Progenitor cell of endocrine pancreas (in vitro differentiated cells): Measurements from ENCODE around the gene SLC9C2. TPM values are rescaled to one million over a fixed set of nuclear protein-coding genes. Genes with fewer than 3 reads are reported as not detected.

Experiments used
- DNase-seq: peaks from one replicate; pipeline ENCODE4 v3.0.0; 2021; ENCODE audit warnings: low spot score; ENCODE audit not compliant: unreplicated experiment
- H3K27ac Mint-ChIP-seq: 2 replicates; pipeline ENCODE4 v1.8.0; 2021; ENCODE audit warnings: mild to moderate bottlenecking, moderate library complexity, mixed read lengths
- H3K27me3 Mint-ChIP-seq: 2 replicates; pipeline ENCODE4 v1.8.0; 2021; ENCODE audit warnings: mixed read lengths
- H3K36me3 Mint-ChIP-seq: 2 replicates; pipeline ENCODE4 v1.8.0; 2022; ENCODE audit warnings: mixed read lengths; ENCODE audit not compliant: insufficient read depth
- H3K4me1 Mint-ChIP-seq: 2 replicates; pipeline ENCODE4 v1.8.0; 2021; ENCODE audit warnings: low read depth, mixed read lengths
- H3K4me3 Mint-ChIP-seq: 2 replicates; pipeline ENCODE4 v1.8.0; 2021; ENCODE audit warnings: low read depth, mild to moderate bottlenecking, moderate library complexity, mixed read lengths
- H3K9me3 Mint-ChIP-seq: 2 replicates; pipeline ENCODE4 v1.8.0; 2021; ENCODE audit warnings: low read depth, mixed read lengths
- total RNA-seq: library from RNA; stranded (reverse); gene quantifications from 2 replicates; pipeline ENCODE4 v1.2.1, GENCODE V29; 2021
- TF ChIP-seq, protein P1 (sequence below): fragments of 200-600 bp; sonication (generic); IDR thresholded peaks from one replicate; pipeline ENCODE4 v1.5.0; 2021; ENCODE audit warnings: antibody characterized with exemption, mild to moderate bottlenecking; ENCODE audit not compliant: unreplicated experiment

Gene SLC9C2
- total RNA-seq, 1 donor from 2014 or later, result not detected

DNA sequence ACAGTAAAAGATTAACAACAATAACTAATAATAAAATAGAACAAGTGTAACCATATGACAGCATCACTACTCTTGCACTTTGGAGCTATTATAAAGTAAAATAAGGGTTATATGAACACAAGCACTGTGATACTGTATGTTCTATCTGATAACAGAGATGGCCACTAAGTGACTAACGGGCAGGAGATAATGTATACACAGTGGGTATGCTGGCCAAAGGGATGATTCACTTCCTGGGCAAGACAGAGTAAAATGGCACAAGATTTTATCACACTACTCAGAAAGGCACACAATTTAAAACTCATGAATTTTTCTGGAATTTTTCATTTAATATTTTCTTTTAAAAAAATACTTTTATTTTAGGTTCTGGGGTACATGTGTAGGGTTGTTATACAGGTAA is 12.3 kb downstream of the SLC9C2 start:
- TF ChIP-seq, protein P1, sequence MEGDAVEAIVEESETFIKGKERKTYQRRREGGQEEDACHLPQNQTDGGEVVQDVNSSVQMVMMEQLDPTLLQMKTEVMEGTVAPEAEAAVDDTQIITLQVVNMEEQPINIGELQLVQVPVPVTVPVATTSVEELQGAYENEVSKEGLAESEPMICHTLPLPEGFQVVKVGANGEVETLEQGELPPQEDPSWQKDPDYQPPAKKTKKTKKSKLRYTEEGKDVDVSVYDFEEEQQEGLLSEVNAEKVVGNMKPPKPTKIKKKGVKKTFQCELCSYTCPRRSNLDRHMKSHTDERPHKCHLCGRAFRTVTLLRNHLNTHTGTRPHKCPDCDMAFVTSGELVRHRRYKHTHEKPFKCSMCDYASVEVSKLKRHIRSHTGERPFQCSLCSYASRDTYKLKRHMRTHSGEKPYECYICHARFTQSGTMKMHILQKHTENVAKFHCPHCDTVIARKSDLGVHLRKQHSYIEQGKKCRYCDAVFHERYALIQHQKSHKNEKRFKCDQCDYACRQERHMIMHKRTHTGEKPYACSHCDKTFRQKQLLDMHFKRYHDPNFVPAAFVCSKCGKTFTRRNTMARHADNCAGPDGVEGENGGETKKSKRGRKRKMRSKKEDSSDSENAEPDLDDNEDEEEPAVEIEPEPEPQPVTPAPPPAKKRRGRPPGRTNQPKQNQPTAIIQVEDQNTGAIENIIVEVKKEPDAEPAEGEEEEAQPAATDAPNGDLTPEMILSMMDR, result no peak

DNA sequence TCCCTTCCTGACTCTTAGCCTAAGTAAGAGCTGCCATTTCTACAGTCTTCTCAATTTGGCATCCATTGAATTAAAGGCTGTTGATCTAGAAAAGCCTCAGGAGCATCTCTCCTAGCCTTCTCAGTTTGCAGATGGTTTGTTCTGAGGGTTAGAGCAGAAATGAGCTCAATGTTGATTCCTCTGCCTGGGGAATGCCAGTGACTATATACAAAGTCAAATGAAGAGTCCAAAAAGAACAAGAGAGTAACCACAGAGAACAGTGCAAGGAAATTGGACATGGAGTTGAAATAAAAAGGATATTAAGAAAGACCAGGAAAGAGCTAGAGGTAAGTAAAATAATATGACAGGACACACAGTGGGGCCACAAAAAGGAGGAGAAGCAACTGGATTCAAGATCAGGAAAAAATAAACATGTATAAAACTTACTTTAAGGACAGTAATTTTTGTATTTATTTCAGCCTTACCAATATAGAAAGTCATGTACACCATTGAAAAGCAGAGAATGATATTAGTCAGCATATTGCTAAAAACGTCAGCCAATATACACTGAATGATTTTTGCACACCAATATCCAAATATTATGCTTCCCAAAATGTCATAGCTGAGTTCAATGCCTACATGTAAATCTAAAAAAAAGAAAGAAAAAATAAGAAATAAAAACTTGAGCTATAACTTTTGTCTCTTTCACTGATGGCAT is 21.3 kb downstream of the SLC9C2 start:
- no peaks in the 10 kb centered on the region for H3K27me3 Mint-ChIP-seq
- DNase-seq, result no peak
- H3K36me3 Mint-ChIP-seq, result no peaks in the 10 kb centered on the region
- H3K4me1 Mint-ChIP-seq, result peaks cover 1% of the 10 kb centered on the region
- H3K4me3 Mint-ChIP-seq, result no peak overlapping the region
- no peaks in the 10 kb centered on the region for H3K9me3 Mint-ChIP-seq
- H3K27ac Mint-ChIP-seq, result no peak overlapping the region
- TF ChIP-seq, protein P1, result no peak

More for the DNA sequence above, 12.3 kb downstream of the SLC9C2 start:
- H3K36me3 Mint-ChIP-seq, result no peaks in the 10 kb centered on the region
- no peaks in the 10 kb centered on the region for H3K9me3 Mint-ChIP-seq
- no peak overlapping the region for H3K4me3 Mint-ChIP-seq
- H3K27me3 Mint-ChIP-seq, result no peaks in the 10 kb centered on the region
- no peaks in the 10 kb centered on the region for H3K4me1 Mint-ChIP-seq
- H3K27ac Mint-ChIP-seq, result no peak overlapping the region
- DNase-seq, result no peak

DNA sequence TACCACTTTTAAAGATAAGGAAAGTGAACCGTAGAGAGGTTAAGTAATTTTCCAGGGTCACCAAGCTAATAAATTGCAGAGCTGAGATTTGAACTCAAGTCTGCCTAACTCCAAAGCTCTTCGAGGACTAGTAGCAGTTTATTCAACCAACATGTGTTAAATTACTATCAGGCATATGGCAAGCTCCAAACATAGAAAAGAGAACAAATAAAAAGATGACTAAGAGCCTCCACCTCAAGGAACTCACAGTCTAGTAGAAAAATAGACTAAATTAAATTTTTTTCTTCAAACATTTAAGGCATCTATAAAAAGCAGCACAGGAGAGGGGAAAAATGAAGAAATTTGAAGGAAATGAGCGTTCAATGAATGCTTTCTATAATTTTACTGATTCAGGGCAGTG is 22.2 kb downstream of the SLC9C2 start:
- Mint-ChIP-seq H3K9me3 (no peaks in the 10 kb centered on the region), H3K4me3 (no peak overlapping the region), H3K4me1 (peaks cover 1% of the 10 kb centered on the region), H3K27me3 (no peaks in the 10 kb centered on the region), H3K27ac (no peak overlapping the region), H3K36me3 (no peaks in the 10 kb centered on the region)
- TF ChIP-seq, protein P1, result no peak
- no peak for DNase-seq

DNA sequence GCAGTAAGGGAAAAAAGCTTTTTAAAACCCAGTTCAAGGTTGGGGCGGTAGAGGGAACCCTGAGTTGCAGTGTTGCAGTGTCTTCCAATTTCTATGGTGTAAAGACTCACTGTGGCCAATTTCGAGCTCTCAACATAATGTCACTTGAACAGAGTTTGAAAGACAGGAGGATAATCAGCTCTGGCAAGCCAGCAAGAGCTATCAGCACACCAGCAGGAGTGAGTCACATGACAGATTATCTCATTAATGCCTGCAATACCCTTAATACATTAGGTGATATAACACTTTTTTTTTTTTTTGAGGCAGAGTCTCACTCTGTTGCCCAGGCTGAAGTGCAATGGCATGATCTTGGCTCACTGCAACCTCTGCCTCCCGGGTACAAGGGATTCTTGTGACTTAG is 22.8 kb downstream of the SLC9C2 start:
- no peak overlapping the region for H3K4me3 Mint-ChIP-seq
- TF ChIP-seq, protein P1, result no peak
- peaks cover 1% of the 10 kb centered on the region for H3K4me1 Mint-ChIP-seq
- DNase-seq, result no peak
- H3K9me3 Mint-ChIP-seq, result no peaks in the 10 kb centered on the region
- H3K36me3 Mint-ChIP-seq, result no peaks in the 10 kb centered on the region
- no peaks in the 10 kb centered on the region for H3K27me3 Mint-ChIP-seq
- no peak overlapping the region for H3K27ac Mint-ChIP-seq

DNA sequence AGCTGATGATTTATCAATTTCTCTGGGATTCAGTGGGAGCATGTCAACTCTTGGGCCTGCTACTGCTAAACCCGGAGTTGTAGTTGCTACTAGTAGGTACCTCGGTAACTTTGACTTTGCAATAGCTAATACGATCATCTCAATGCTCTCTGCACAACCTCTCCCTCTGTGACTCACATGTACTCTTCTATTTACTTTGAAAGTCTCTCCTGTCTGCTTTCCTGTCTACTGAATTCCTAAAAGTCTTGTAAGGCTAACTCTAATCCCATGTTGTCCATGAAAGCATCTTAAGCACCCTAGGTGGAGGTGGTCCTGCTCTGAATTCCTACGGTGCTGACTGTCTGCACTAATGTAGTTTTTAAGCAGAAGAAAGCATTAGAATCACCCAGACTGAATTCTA is 29.3 kb downstream of the SLC9C2 start:
- H3K27me3 Mint-ChIP-seq, result no peaks in the 10 kb centered on the region
- H3K4me1 Mint-ChIP-seq, result no peaks in the 10 kb centered on the region
- no peaks in the 10 kb centered on the region for H3K36me3 Mint-ChIP-seq
- no peak for DNase-seq
- TF ChIP-seq, protein P1, result no peak
- H3K27ac Mint-ChIP-seq, result no peak overlapping the region
- H3K9me3 Mint-ChIP-seq, result no peaks in the 10 kb centered on the region
- no peak overlapping the region for H3K4me3 Mint-ChIP-seq
